Measurements from ENCODE around the gene RICTOR. TPM values are rescaled to one million over a fixed set of nuclear protein-coding genes. Genes with fewer than 3 reads are reported as not detected.

Gene RICTOR
- total and polyA plus RNA-seq, 2 of the 4 experiments (the other 2 are of a cell fraction), result 4.1 to 35.7 TPM

GRCh38 chr5:39049315-39049714, 24.9 kb downstream of the RICTOR start:
- H3K36me3 ChIP-seq (ENCODE audit: control insufficient read depth, insufficient read depth, low read length), result no peaks in the 10 kb centered on the region
- H3K27me3 ChIP-seq (ENCODE audit: control insufficient read depth, insufficient read depth, low read length), result no peaks in the 10 kb centered on the region
- no peak overlapping the region for H2BK5ac ChIP-seq (ENCODE audit: low read depth, low read length, poor library complexity, severe bottlenecking)
- intact Hi-C loops (cut with micrococcal nuclease), result no loop called here
- no peak overlapping the region for H3K14ac ChIP-seq (replicated peaks; ENCODE audit: low read depth, low read length)
- no peak overlapping the region for H2AFZ ChIP-seq (replicated peaks; ENCODE audit: low read length, poor library complexity)
- no peak overlapping the region for H2BK20ac ChIP-seq (ENCODE audit: low read depth, low read length)
- ChIA-PET POLR2A (ENCODE audit: unreplicated experiment) (no interaction called here), CTCF (no interaction called here)
- H3K4me3 ChIP-seq (ENCODE audit: insufficient read depth, low read depth, low read length), result no peak overlapping the region
- H2AK9ac ChIP-seq (replicated peaks; ENCODE audit: low read depth, low read length, poor library complexity), result no peak overlapping the region
- BruUV-seq (replicated peaks), result no TSS peak
- no peak overlapping the region for H4K5ac ChIP-seq (ENCODE audit: low read depth, low read length)
- no peaks in the 10 kb centered on the region for H3K9me3 ChIP-seq (ENCODE audit: control insufficient read depth, insufficient read depth, low read length)
- no peak overlapping the region for H3K9ac ChIP-seq (ENCODE audit: low read depth, low read length)
- no peak for ATAC-seq (ENCODE audit: low read depth)
- in situ Hi-C loops (cut with MboI; ENCODE audit: low sequenced_read_pairs), result no loop called here
- peaks cover 49% of the 10 kb centered on the region; the same call in 1 of the 2 replicates for H4K20me1 ChIP-seq (ENCODE audit: insufficient read depth, low read length)
- TF ChIP-seq NFE2L2 (IDR thresholded peaks at IDR 0.05; ENCODE audit: low read depth, low read length), result no peak
- no peak for TF ChIP-seq ELK1 (IDR thresholded peaks at IDR 0.05; ENCODE audit: borderline replicate concordance, low read depth, low read length)
- no peak for TF ChIP-seq USF2 (IDR thresholded peaks at IDR 0.05; ENCODE audit: low read depth, low read length)
- TF ChIP-seq CTCF (conservative IDR thresholded peaks at IDR 0.05; ENCODE audit: low read depth, low read length), result no peak
- no peak for TF ChIP-seq CHD1 (IDR thresholded peaks at IDR 0.05; ENCODE audit: low read depth, low read length)
- no peak for TF ChIP-seq BHLHE40 (IDR thresholded peaks at IDR 0.05; ENCODE audit: low read depth, low read length)
- no peak for TF ChIP-seq RCOR1 (IDR thresholded peaks at IDR 0.05; ENCODE audit: insufficient replicate concordance, low read length)
- no peak for TF ChIP-seq MAZ (IDR thresholded peaks at IDR 0.05; ENCODE audit: borderline replicate concordance, low read depth, low read length)
- TF ChIP-seq MXI1 (IDR thresholded peaks at IDR 0.05; ENCODE audit: borderline replicate concordance, low read depth, low read length), result no peak
- TF ChIP-seq MAFK (IDR thresholded peaks at IDR 0.05; ENCODE audit: low read depth, low read length), result no peak
- no peak for TF ChIP-seq RFX5 (IDR thresholded peaks at IDR 0.05; ENCODE audit: low read depth, low read length)
- TF ChIP-seq FOS (IDR thresholded peaks at IDR 0.05; ENCODE audit: low read depth, low read length), result no peak
- no peak for TF ChIP-seq RAD21 (IDR thresholded peaks at IDR 0.05; ENCODE audit: low read length)
- TF ChIP-seq SMC3 (IDR thresholded peaks at IDR 0.05; ENCODE audit: low read depth, low read length), result no peak
- H4K91ac ChIP-seq (ENCODE audit: insufficient read depth, low read depth, low read length), result no peak overlapping the region
- H3K27ac ChIP-seq (ENCODE audit: insufficient read depth, low read length), result no peak overlapping the region
- H3K9me1 ChIP-seq (ENCODE audit: insufficient read depth, low read length), result no peaks in the 10 kb centered on the region; the same call in 1 of the 2 replicates
- H4K8ac ChIP-seq (ENCODE audit: low read depth in 2 of 2, low read length in 2 of 2), result no peak overlapping the region
- H2BK15ac ChIP-seq (ENCODE audit: low read depth, low read length), result no peak overlapping the region
- dilution Hi-C loops (cut with HindIII; ENCODE audit: low sequenced_read_pairs, unreplicated experiment), result no loop called here
- no peak overlapping the region for H3K23ac ChIP-seq (ENCODE audit: low read depth, low read length)
- WGBS, 2 experiments (ENCODE audit: extremely low coverage in 2 of 2, insufficient read length in 1 of 2), result no CpG with 5 or more reads among the region's 1 CpG
- no peak overlapping the region for H3K18ac ChIP-seq (ENCODE audit: low read depth, low read length)
- H2BK120ac ChIP-seq (ENCODE audit: low read depth, low read length), result no peak overlapping the region
- H3K56ac ChIP-seq (ENCODE audit: extremely low read depth, insufficient read depth, low read length), result no peak overlapping the region
- no peak for DNase-seq
- no peak overlapping the region for H3K4me2 ChIP-seq (ENCODE audit: low read depth, low read length)
- H2AK5ac ChIP-seq (ENCODE audit: low read depth, low read length), result no peak overlapping the region
- peaks cover 17 to 57% of the 10 kb centered on the region in 2 experiments; a peak in 3 of 4 replicates for H3K79me1 ChIP-seq (ENCODE audit: low read depth in 1 of 2, low read length in 2 of 2)
- peaks cover 3% of the 10 kb centered on the region for H3K4me1 ChIP-seq (ENCODE audit: control insufficient read depth, insufficient read depth, low read length)
- no peak overlapping the region for H3K4ac ChIP-seq (ENCODE audit: low read depth, low read length)
